Fibroblast of mammary gland (primary cell): ENCODE measurements around the gene HHATL.

ENCODE experiments used
- DNase-seq: peaks from one replicate; pipeline ENCODE4 v3.0.0-alpha.2; 2010; ENCODE audit warnings: low read depth
- H3K4me3 ChIP-seq: 2 replicates; pipeline ENCODE4 v1.5.1; 2011; ENCODE audit warnings: low read depth, mild to moderate bottlenecking, low read length, moderate library complexity; ENCODE audit not compliant: control insufficient read depth
- CTCF ChIP-seq: conservative IDR thresholded peaks from 2 replicates; pipeline ENCODE4 v1.5.1; 2011; ENCODE audit warnings: low read depth, low read length, inconsistent platforms; ENCODE audit not compliant: control insufficient read depth, insufficient read depth

The HHATL gene

GRCh38 chr3:42712688-42713372 lies 10.2 kb upstream of the HHATL start:
- DNase-seq, result no peak
- TF ChIP-seq CTCF, result no peak
- H3K4me3 ChIP-seq, result no peak overlapping the region

- no peak for TF ChIP-seq CTCF
- H3K4me3 ChIP-seq, result no peak overlapping the region
- no peak for DNase-seq
These were observed 9.7 kb upstream of the HHATL start for GRCh38 chr3:42712344-42712648.

- H3K4me3 ChIP-seq, result no peak overlapping the region
- peak; percentile 5 for DNase-seq
- TF ChIP-seq CTCF, result peak; percentile 9
These were observed 9.1 kb upstream of the HHATL start for GRCh38 chr3:42711491-42712343.

GRCh38 chr3:42710323-42711021 lies 7.9 kb upstream of the HHATL start:
- no peak for TF ChIP-seq CTCF
- no peak overlapping the region for H3K4me3 ChIP-seq
- no peak for DNase-seq

- DNase-seq, result no peak
- no peak overlapping the region for H3K4me3 ChIP-seq
- no peak for TF ChIP-seq CTCF
These were observed 7.0 kb upstream of the HHATL start for GRCh38 chr3:42709621-42710020.

GRCh38 chr3:42708611-42709151 lies 6.1 kb upstream of the HHATL start:
- no peak for DNase-seq
- no peak for TF ChIP-seq CTCF
- H3K4me3 ChIP-seq, result no peak overlapping the region
